Vagina (tissue), 2 donors: ENCODE data around the gene NPFFR2.

Source experiments
- POLR2A ChIP-seq, 2 donors: fragments of 450-650 bp; IDR thresholded peaks; one replicate each; pipeline ENCODE4 v1.6.1; 2017; ENCODE audit warnings: antibody characterized with exemption in 2 of 2, mild to moderate bottlenecking in 2 of 2, moderate library complexity in 2 of 2
- POLR2AphosphoS5 ChIP-seq, 2 donors: sonication (generic); formaldehyde crosslinking; IDR thresholded peaks; one replicate each; pipeline ENCODE4 v1.9.0; 2017; ENCODE audit warnings: antibody characterized with exemption in 2 of 2, mild to moderate bottlenecking in 2 of 2, low read depth in 1 of 2; ENCODE audit not compliant: insufficient read depth in 1 of 2
- TF ChIP-seq, protein P1 (sequence below), 3 experiments: fragments of 450-650 bp in 2 of 3; fragments of 200-600 bp in 1 of 3; sonication (generic) in 1 of 3; IDR thresholded peaks; one replicate each; pipeline ENCODE4 v1.5.1; 2017 to 2019; ENCODE audit warnings: antibody characterized with exemption in 3 of 3, mild to moderate bottlenecking in 2 of 3, moderate library complexity in 2 of 3

DNA sequence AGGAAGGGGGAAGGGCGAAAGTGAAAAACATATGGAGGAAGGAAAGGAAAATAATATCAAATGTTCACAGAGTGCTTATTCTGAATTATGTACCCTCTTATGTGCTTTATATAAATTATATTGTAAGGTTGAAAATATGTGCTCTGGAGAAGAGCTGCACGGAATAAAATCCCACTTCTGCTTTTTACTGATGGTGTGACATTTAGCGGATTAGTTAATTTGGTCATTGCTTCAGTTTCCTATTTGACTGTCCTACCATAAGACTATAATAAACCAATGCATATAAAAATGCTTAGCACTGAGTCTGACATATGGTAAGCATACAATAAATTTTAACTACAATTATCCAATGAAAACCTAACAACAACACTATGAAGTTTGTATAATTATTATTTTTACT, 86.2 kb downstream of the NPFFR2 start:
- TF ChIP-seq, protein P1, sequence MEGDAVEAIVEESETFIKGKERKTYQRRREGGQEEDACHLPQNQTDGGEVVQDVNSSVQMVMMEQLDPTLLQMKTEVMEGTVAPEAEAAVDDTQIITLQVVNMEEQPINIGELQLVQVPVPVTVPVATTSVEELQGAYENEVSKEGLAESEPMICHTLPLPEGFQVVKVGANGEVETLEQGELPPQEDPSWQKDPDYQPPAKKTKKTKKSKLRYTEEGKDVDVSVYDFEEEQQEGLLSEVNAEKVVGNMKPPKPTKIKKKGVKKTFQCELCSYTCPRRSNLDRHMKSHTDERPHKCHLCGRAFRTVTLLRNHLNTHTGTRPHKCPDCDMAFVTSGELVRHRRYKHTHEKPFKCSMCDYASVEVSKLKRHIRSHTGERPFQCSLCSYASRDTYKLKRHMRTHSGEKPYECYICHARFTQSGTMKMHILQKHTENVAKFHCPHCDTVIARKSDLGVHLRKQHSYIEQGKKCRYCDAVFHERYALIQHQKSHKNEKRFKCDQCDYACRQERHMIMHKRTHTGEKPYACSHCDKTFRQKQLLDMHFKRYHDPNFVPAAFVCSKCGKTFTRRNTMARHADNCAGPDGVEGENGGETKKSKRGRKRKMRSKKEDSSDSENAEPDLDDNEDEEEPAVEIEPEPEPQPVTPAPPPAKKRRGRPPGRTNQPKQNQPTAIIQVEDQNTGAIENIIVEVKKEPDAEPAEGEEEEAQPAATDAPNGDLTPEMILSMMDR (IDR thresholded peaks at IDR 0.05), result no peak
- TF ChIP-seq POLR2A (IDR thresholded peaks at IDR 0.05) (no peak), POLR2AphosphoS5 (IDR thresholded peaks at IDR 0.05; ENCODE audit: insufficient read depth in 1 of 2, low read depth in 1 of 2) (no peak)
